BLaER1 treated with 17β-estradiol and CSF1 and Interleukin-3, amounts not matched to agents 10 nM and 100 nM (cell line): ENCODE measurements around the gene EXOC6B.

ENCODE experiments used
- H3K27ac ChIP-seq, 11 experiments: shearing (Covaris generic); formaldehyde crosslinking; 2 replicates each; pipeline ENCODE4 v1.8.1; 2022
- H3K27me3 ChIP-seq, 11 experiments: shearing (Covaris generic); formaldehyde crosslinking; 2 replicates each; pipeline ENCODE4 v1.8.1; 2022
- H3K36me3 ChIP-seq, 11 experiments: shearing (Covaris generic); formaldehyde crosslinking; 2 replicates each; pipeline ENCODE4 v1.8.1; 2022
- H3K4me1 ChIP-seq, 10 experiments: shearing (Covaris generic); formaldehyde crosslinking; 2 replicates each; pipeline ENCODE4 v1.8.1; 2022
- H3K4me2 ChIP-seq, 11 experiments: shearing (Covaris generic); formaldehyde crosslinking; 2 replicates each; pipeline ENCODE4 v1.8.1; 2022
- H3K4me3 ChIP-seq, 10 experiments: shearing (Covaris generic); formaldehyde crosslinking; 2 replicates each; pipeline ENCODE4 v1.8.1; 2022
- H3K9ac ChIP-seq, 11 experiments: shearing (Covaris generic); formaldehyde crosslinking; 2 replicates each; pipeline ENCODE4 v1.8.1; 2022
- H3K9me3 ChIP-seq, 11 experiments: shearing (Covaris generic); formaldehyde crosslinking; replicated peaks in 1 of 11; 2 replicates each; pipeline ENCODE4 v1.8.1; 2022
- H4K20me1 ChIP-seq, 11 experiments: shearing (Covaris generic); formaldehyde crosslinking; 2 replicates each; pipeline ENCODE4 v1.8.1; 2022
- Cebpa-rat ChIP-seq, 11 experiments: shearing (Covaris generic); IDR thresholded peaks; 2 replicates each; pipeline ENCODE4 v1.8.1; 2022

Gene EXOC6B

DNA sequence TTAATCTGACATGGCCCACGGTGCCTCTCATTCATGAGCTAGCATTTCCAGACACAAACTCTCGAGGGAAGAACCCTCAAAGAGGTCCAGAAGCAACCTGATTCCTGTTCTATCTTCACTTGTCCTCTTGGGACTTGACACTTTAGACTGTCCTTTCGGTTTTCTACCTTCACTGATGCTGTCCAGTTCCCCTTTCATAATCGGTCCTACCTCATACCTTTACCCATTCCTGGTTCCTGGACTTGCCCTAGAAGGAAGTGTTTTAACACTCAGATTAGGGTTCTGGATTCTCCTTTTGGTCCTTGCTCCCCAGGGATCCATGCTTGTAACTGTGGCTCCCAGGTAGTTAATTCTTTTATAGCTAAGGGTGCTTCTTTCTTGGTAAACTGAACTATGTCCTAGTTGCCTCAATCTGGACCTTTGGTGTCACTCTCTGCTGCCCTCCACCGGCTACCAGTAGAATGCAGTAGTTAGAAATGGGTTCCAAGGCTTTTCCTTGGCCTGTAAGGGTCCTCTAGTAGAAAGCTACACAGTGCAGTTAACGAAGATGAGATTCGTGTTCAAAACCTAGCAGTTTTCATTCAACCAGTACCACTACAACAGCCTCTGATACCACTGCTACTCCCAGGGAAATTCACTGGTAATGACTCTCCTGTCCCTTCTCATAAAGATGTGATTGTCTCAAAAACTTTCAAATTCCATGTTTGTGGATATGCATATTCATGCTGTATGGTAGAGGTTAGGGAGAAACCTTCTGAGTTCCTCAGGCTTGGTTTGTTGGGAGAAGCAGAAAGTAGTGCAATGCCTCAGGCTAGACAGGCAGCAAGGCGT, 500.0 kb downstream of the EXOC6B start:
- Histone ChIP-seq H4K20me1 (no peaks in the 10 kb centered on the region), H3K4me2 (no peak overlapping the region), H3K4me3 (no peak overlapping the region), H3K27ac (no peak overlapping the region), H3K4me1 (no peaks in the 10 kb centered on the region), H3K36me3 (no peaks in the 10 kb centered on the region), H3K9ac (no peak overlapping the region), H3K27me3 (no peaks in the 10 kb centered on the region), H3K9me3 (no peaks in the 10 kb centered on the region)
- no peak for TF ChIP-seq Cebpa-rat (IDR thresholded peaks at IDR 0.05)

DNA sequence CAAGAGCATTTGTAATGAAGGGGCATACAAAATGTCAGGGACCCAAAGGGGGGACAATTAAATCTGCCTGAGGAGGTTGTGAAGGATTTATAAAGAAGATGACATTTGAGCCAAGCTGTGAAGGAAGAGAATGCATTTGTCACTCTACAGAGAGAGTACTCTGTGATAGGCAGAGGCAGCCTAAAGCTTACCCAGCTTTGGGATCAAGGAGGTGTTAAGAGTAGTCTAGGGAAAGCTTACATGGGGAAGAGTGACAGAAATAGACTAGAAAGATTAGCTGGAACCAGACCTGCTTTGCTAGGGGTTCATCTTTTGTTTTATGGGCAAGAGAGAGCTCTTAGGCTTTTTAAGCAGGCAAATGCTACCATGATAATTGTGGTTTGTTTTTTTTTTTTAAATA, 509.1 kb downstream of the EXOC6B start:
- H3K9me3 ChIP-seq: no peaks in the 10 kb centered on the region
- H3K4me3 ChIP-seq: no peak overlapping the region
- H3K4me2 ChIP-seq: no peak overlapping the region
- TF ChIP-seq Cebpa-rat (IDR thresholded peaks at IDR 0.05): no peak
- H4K20me1 ChIP-seq: no peaks in the 10 kb centered on the region
- no peak overlapping the region for H3K27ac ChIP-seq
- no peaks in the 10 kb centered on the region for H3K27me3 ChIP-seq
- H3K36me3 ChIP-seq: no peaks in the 10 kb centered on the region
- H3K9ac ChIP-seq: no peak overlapping the region
- H3K4me1 ChIP-seq: no peaks in the 10 kb centered on the region

DNA sequence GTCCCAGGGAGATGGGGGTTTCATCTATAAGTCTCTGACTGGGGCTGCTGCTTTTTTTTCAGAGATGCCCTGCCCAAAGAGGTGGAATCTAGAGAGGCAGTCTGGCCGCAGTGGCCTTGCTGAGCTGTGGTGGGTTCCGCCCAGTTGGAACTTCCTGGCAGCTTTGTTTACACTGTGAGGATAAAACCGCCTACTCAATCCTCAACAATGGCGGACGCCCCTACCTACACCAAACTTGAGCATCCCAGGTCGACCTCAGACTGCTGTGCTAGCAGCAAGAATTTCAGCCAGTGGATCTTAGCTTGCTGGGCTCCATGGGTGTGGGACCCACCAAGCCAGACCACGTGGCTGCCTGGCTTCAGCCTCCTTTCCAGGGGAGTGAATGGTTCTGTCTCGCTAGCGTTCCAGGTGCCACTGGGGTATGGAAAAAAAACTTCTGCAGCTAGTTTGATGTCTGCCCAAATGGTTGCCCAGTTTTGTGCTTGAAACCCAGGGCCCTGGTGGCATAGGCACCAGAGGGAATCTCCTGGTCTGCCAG, 525.6 kb downstream of the EXOC6B start:
- Histone ChIP-seq H3K4me1 (0 out of 20 replicates have a peak, but pooled peaks cover 0 to 7% (median 0%) of the 10 kb centered on the region in 10 experiments), H3K36me3 (no peaks in the 10 kb centered on the region), H3K27me3 (no peaks in the 10 kb centered on the region), H3K9me3 (peaks cover 0 to 7% (median 0%) of the 10 kb centered on the region in 11 experiments; a peak in 2 of 22 replicates), H3K4me3 (no peak overlapping the region), H3K4me2 (no peak overlapping the region), H4K20me1 (no peaks in the 10 kb centered on the region), H3K9ac (no peak overlapping the region), H3K27ac (no peak overlapping the region)
- TF ChIP-seq Cebpa-rat (IDR thresholded peaks at IDR 0.05): no peak

DNA sequence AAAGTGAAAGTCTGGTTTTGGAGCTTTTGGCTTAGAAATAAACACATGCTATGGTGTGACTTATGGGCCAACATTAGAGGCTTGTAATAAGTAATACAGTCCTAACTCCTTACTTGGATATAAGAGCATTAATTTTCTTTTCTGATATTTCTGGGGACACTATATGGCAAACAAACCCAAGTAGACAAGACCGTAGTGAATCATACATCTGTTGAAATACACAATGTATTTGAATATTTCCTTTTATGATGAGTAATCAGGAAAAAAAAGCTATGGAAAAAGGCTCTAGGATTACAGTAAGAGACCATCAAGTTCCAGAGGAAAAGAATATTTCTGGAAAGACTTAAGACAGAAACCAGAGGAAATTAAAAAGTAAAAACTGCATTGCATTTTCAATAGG, 532.2 kb downstream of the EXOC6B start:
- no peak overlapping the region for H3K4me2 ChIP-seq
- TF ChIP-seq Cebpa-rat (IDR thresholded peaks at IDR 0.05): no peak

DNA sequence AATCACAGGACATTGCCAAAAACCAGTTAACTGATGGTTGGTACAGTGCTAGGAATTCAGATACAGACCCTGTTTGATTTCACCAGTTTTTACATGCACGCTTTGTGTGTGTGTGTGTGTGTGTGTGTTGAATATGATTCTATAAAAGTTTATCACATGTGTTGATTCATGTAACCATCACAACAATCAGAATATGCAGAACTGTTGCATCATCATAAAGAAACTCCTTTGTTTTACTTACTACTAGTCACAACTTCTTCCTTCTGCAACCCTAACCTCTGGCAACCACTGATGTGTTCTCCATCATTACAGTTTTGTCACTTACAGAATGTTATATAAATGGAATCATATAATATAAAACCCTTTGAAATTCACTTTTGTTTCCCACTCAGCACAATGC, 533.4 kb downstream of the EXOC6B start:
- Histone ChIP-seq H3K4me2 (no peak overlapping the region), H4K20me1 (no peaks in the 10 kb centered on the region), H3K27me3 (no peaks in the 10 kb centered on the region), H3K36me3 (no peaks in the 10 kb centered on the region), H3K27ac (no peak overlapping the region), H3K4me1 (0 out of 20 replicates have a peak, but pooled peaks cover 0 to 9% (median 0%) of the 10 kb centered on the region in 10 experiments), H3K9ac (no peak overlapping the region), H3K9me3 (no peaks in the 10 kb centered on the region), H3K4me3 (no peak overlapping the region)
- TF ChIP-seq Cebpa-rat (IDR thresholded peaks at IDR 0.05): no peak

More for the DNA sequence above, 532.2 kb downstream of the EXOC6B start:
- Histone ChIP-seq H3K27ac (no peak overlapping the region), H3K9ac (no peak overlapping the region), H3K27me3 (no peaks in the 10 kb centered on the region), H3K9me3 (no peaks in the 10 kb centered on the region), H4K20me1 (no peaks in the 10 kb centered on the region), H3K4me3 (no peak overlapping the region), H3K4me1 (0 out of 20 replicates have a peak, but pooled peaks cover 0 to 9% (median 0%) of the 10 kb centered on the region in 10 experiments), H3K36me3 (no peaks in the 10 kb centered on the region)

DNA sequence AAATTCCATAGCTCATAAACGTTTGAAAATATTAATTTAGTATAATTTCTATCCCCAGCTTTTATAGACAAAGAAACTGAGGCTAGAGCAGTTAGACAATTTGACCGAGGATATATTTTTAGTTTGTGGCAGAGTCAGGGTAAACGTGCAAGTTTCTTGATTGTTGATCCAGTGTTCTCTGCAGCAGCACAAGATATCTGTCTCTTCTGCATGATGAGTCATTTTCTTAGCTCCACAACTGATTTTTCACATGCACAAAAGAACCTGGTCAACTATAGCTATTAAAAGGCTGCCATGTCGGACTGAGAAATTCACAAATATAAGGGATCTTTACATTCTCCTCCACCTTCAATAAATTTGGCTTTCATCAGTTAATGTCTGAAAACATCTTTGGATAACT, 534.8 kb downstream of the EXOC6B start:
- Histone ChIP-seq H3K4me3 (no peak overlapping the region), H4K20me1 (no peaks in the 10 kb centered on the region)
- TF ChIP-seq Cebpa-rat (IDR thresholded peaks at IDR 0.05): no peak

DNA sequence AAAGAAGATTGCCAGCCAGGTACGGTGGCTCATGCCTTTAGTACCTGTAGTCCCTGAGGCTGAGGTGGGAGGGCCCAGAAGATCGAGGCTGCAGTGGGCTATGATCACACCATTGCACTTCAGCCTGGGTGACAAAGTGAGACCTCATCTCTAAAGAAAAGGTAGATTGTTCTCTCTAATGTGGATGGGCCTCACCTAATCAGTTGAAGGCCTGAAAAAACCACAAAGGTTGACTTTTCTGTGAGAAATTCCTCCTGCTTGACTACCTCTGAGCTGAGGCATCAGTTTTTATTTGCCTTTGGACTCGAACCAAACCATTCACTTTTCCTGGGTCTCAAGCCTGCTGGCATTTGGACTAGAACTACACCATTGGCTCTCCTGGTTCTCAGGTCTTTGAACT, 536.1 kb downstream of the EXOC6B start:
- TF ChIP-seq Cebpa-rat (IDR thresholded peaks at IDR 0.05): no peak
- H4K20me1 ChIP-seq: no peaks in the 10 kb centered on the region

More for the DNA sequence above, 534.8 kb downstream of the EXOC6B start:
- no peak overlapping the region for H3K4me2 ChIP-seq
- H3K36me3 ChIP-seq: no peaks in the 10 kb centered on the region
- no peaks in the 10 kb centered on the region for H3K9me3 ChIP-seq
- 0 out of 20 replicates have a peak, but pooled peaks cover 0 to 7% (median 0%) of the 10 kb centered on the region in 10 experiments for H3K4me1 ChIP-seq
- H3K27me3 ChIP-seq: no peaks in the 10 kb centered on the region
- H3K27ac ChIP-seq: no peak overlapping the region
- H3K9ac ChIP-seq: no peak overlapping the region

DNA sequence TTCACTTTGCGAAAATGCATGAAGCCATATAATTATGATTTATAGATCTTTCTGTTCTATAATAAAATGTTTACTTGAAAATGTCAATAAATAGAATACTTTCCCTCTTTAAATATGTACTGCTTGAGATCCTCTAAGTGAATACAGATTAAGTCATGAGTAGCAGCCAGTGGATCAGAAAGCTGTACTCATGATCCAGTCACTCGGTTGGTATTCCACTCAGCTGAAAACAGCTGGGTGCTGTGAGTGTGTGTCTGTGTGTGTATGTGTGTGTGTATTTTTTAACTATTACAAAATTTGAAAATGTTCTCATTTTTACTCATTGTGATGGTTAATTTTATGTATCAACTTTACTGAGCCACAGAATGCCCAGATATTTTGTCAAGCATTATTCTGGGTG, 536.5 kb downstream of the EXOC6B start:
- H3K4me2 ChIP-seq: no peak overlapping the region
- no peak for TF ChIP-seq Cebpa-rat (IDR thresholded peaks at IDR 0.05)
- H3K27me3 ChIP-seq: no peaks in the 10 kb centered on the region
- no peaks in the 10 kb centered on the region for H3K9me3 ChIP-seq
- no peak overlapping the region for H3K9ac ChIP-seq
- H3K27ac ChIP-seq: no peak overlapping the region
- H3K36me3 ChIP-seq: no peaks in the 10 kb centered on the region
- no peaks in the 10 kb centered on the region for H3K4me1 ChIP-seq
- no peak overlapping the region for H3K4me3 ChIP-seq
- H4K20me1 ChIP-seq: no peaks in the 10 kb centered on the region

More for the DNA sequence above, 536.1 kb downstream of the EXOC6B start:
- Histone ChIP-seq H3K9me3 (no peaks in the 10 kb centered on the region), H3K4me1 (no peaks in the 10 kb centered on the region), H3K27me3 (no peaks in the 10 kb centered on the region), H3K27ac (no peak overlapping the region), H3K36me3 (no peaks in the 10 kb centered on the region), H3K9ac (no peak overlapping the region), H3K4me2 (no peak overlapping the region), H3K4me3 (no peak overlapping the region)

DNA sequence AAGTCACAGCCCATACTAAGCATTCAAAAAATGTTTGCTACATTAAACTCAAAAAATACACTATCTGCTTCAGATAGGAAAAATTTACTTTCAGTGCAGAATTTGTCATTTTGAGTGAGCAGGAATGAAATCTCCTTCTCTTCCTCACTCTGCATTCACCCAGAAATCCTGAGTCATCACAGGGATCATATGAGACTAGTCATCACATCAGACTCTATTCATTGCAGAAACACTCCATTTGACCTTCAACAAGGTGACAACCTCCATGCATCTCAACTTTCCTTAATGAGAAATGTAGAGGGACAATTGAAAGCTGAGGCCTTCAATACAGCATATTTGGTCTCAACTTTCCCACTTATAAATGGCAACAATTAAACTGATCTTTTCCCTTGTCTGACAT, 547.8 kb downstream of the EXOC6B start:
- H3K9ac ChIP-seq: no peak overlapping the region
- H3K4me2 ChIP-seq: no peak overlapping the region
- no peaks in the 10 kb centered on the region for H3K4me1 ChIP-seq
- no peaks in the 10 kb centered on the region for H3K9me3 ChIP-seq
- H4K20me1 ChIP-seq: no peaks in the 10 kb centered on the region
- H3K27ac ChIP-seq: no peak overlapping the region
- no peak overlapping the region for H3K4me3 ChIP-seq
- TF ChIP-seq Cebpa-rat (IDR thresholded peaks at IDR 0.05): no peak
- H3K27me3 ChIP-seq: no peaks in the 10 kb centered on the region
- no peaks in the 10 kb centered on the region for H3K36me3 ChIP-seq

DNA sequence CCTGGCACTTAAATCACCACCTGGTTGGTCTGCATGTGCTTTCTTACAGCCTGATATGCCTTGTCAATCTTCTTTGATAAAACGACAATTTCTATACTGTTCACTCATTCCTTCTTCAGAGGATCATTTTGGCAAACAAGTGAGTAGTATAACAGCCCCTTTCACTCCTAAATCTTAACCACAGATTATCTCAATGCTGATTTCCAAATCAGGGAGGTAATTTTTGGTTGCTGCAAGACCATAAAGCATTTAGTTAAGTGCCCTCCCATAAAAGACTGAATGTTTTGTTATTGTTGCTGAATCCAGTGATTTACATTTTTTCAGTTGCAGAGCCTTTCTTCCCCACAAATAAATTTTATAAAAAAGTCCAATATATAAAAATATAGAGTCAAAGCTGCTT, 549.0 kb downstream of the EXOC6B start:
- Histone ChIP-seq H3K36me3 (no peaks in the 10 kb centered on the region), H3K4me2 (no peak overlapping the region), H3K27me3 (no peaks in the 10 kb centered on the region), H4K20me1 (no peaks in the 10 kb centered on the region), H3K4me1 (no peaks in the 10 kb centered on the region), H3K27ac (no peak overlapping the region), H3K4me3 (no peak overlapping the region), H3K9me3 (no peaks in the 10 kb centered on the region), H3K9ac (no peak overlapping the region)
- TF ChIP-seq Cebpa-rat (IDR thresholded peaks at IDR 0.05): no peak
